HEK293T (cell line): ENCODE results near the gene SIRPA.

Experiments
- ARNT ChIP-seq: fragments of 450-650 bp; IDR thresholded peaks from 2 replicates; pipeline ENCODE4 v1.6.1; 2017; ENCODE audit warnings: mild to moderate bottlenecking
- BHLHE40 ChIP-seq: fragments of 450-650 bp; IDR thresholded peaks from 2 replicates; pipeline ENCODE4 v1.6.1; 2016; ENCODE audit warnings: mild to moderate bottlenecking, moderate library complexity, borderline replicate concordance
- CTBP1 ChIP-seq: fragments of 450-650 bp; IDR thresholded peaks from 2 replicates; pipeline ENCODE4 v1.6.1; 2016; ENCODE audit warnings: borderline replicate concordance
- FOXA1 ChIP-seq: fragments of 450-650 bp; IDR thresholded peaks from 2 replicates; pipeline ENCODE4 v1.6.1; 2016; ENCODE audit warnings: mild to moderate bottlenecking
- FOXK2 ChIP-seq: fragments of 450-650 bp; IDR thresholded peaks from 2 replicates; pipeline ENCODE4 v1.6.1; 2016; ENCODE audit warnings: mild to moderate bottlenecking
- FOXM1 ChIP-seq: fragments of 450-650 bp; IDR thresholded peaks from 2 replicates; pipeline ENCODE4 v1.6.1; 2017; ENCODE audit warnings: mild to moderate bottlenecking, borderline replicate concordance
- HDGF ChIP-seq: fragments of 450-650 bp; IDR thresholded peaks from 2 replicates; pipeline ENCODE4 v1.6.1; 2017; ENCODE audit warnings: antibody characterized with exemption, borderline replicate concordance
- L3MBTL2 ChIP-seq: fragments of 450-650 bp; conservative IDR thresholded peaks from 2 replicates; pipeline ENCODE4 v1.6.1; 2016; ENCODE audit warnings: mild to moderate bottlenecking
- NFRKB ChIP-seq: fragments of 450-650 bp; IDR thresholded peaks from 2 replicates; pipeline ENCODE4 v1.6.1; 2016; ENCODE audit warnings: mild to moderate bottlenecking, moderate library complexity
- PKNOX1 ChIP-seq: fragments of 450-650 bp; IDR thresholded peaks from 2 replicates; pipeline ENCODE4 v1.6.1; 2016
- SP1 ChIP-seq: fragments of 450-650 bp; IDR thresholded peaks from 2 replicates; pipeline ENCODE4 v1.6.1; 2017
- SUZ12 ChIP-seq: fragments of 450-650 bp; IDR thresholded peaks from 2 replicates; pipeline ENCODE4 v1.6.1; 2016; ENCODE audit warnings: mild to moderate bottlenecking
- TARDBP ChIP-seq: fragments of 450-650 bp; IDR thresholded peaks from 2 replicates; pipeline ENCODE4 v1.6.1; 2016
- ZNF384 ChIP-seq: fragments of 450-650 bp; IDR thresholded peaks from 2 replicates; pipeline ENCODE4 v1.6.1; 2016

- TF ChIP-seq FOXK2: no peak
- no peak for TF ChIP-seq SP1
- no peak for TF ChIP-seq TARDBP
- TF ChIP-seq NFRKB: no peak
- TF ChIP-seq FOXM1: no peak
- TF ChIP-seq PKNOX1: no peak
- TF ChIP-seq HDGF: no peak
- TF ChIP-seq CTBP1: no peak
- TF ChIP-seq ARNT: no peak
- TF ChIP-seq SUZ12: no peak
- no peak for TF ChIP-seq BHLHE40
- no peak for TF ChIP-seq L3MBTL2
- TF ChIP-seq FOXA1: no peak
- TF ChIP-seq ZNF384: no peak
These were observed 7.0 kb downstream of the SIRPA start for GRCh38 chr20:1902188-1902587.
